Mononuclear cell (primary cell): Measurements from ENCODE around the gene FARS2. TPM values are rescaled to one million over a fixed set of nuclear protein-coding genes. Genes with fewer than 3 reads are reported as not detected.
"Not testable (repeated sequence)": the region's sequence is repeated elsewhere in the genome, so short reads cannot be mapped to it uniquely, and the experiment has no call there.

ENCODE experiments used
- H3K27me3 ChIP-seq: 2 replicates; pipeline ENCODE4 v1.6.0; 2011; ENCODE audit warnings: low read length, control low read depth; ENCODE audit not compliant: insufficient read depth
- H3K4me1 ChIP-seq: 2 replicates; pipeline ENCODE4 v1.5.1; 2011; ENCODE audit warnings: mild to moderate bottlenecking, low read length, control low read depth; ENCODE audit not compliant: insufficient read depth
- H3K4me3 ChIP-seq: 2 replicates; pipeline ENCODE4 v1.5.1; 2011; ENCODE audit warnings: mild to moderate bottlenecking, low read length, moderate library complexity
- H3K9me3 ChIP-seq: 2 replicates; pipeline ENCODE4 v1.5.1; 2011; ENCODE audit warnings: low read depth, mild to moderate bottlenecking, control low read depth, low read length
- total RNA-seq: library from RNA; depleted of rRNA; stranded (reverse); fragments of >200 nt; gene quantifications from one replicate; pipeline ENCODE4 v1.2.3, GENCODE V29; 2012

FARS2 gene
- total RNA-seq, 1 donor, result 13.5 TPM

DNA sequence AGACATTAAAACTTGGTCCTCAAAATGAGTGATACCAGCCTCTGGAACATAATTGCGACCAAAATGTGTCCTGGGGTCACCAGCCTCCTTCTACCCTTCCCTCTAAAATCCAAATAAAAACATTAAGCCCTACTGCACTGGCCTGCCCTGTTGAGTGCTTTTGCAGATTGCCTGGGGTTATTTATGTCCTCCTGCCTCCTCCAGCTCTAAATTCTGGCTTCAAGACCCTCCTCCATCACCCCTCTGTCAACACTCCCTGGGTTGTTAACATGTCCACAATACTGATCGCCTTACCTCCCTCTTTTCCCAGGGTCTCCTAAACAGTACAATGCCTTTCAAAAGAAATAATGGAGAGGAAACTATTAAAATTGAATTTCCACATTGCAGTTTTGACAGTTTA, 418.0 kb downstream of the FARS2 start:
- Histone ChIP-seq H3K4me1 (peaks cover 37% of the 10 kb centered on the region), H3K4me3 (no peak overlapping the region), H3K27me3 (no peaks in the 10 kb centered on the region), H3K9me3 (no peaks in the 10 kb centered on the region)

DNA sequence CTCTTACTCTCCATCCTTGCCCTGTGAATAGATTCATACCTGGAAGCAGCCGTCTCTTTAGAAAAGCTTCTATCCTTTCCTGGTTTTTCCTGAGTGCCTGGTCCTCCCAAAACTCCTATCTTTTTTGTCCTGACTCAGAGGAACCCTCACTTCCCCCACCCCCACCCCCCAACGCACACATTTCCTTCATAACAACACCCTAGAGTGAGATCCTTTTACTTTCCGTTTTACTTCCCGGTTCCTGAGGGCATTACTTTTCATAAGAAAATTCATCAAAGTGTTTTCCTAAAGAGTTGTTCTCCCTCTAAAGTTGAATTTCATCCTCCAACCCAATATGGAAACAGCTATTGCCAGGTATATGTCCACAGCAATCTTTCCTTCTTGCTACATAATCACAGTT, 418.4 kb downstream of the FARS2 start:
- no peaks in the 10 kb centered on the region for H3K9me3 ChIP-seq
- peaks cover 33% of the 10 kb centered on the region for H3K4me1 ChIP-seq
- no peaks in the 10 kb centered on the region for H3K27me3 ChIP-seq
- H3K4me3 ChIP-seq, result no peak overlapping the region

- Histone ChIP-seq H3K9me3 (no peaks in the 10 kb centered on the region), H3K27me3 (no peaks in the 10 kb centered on the region), H3K4me3 (no peak overlapping the region), H3K4me1 (peaks cover 30% of the 10 kb centered on the region)
These were observed 418.8 kb downstream of the FARS2 start for GRCh38 chr6:5680095-5680494.

DNA sequence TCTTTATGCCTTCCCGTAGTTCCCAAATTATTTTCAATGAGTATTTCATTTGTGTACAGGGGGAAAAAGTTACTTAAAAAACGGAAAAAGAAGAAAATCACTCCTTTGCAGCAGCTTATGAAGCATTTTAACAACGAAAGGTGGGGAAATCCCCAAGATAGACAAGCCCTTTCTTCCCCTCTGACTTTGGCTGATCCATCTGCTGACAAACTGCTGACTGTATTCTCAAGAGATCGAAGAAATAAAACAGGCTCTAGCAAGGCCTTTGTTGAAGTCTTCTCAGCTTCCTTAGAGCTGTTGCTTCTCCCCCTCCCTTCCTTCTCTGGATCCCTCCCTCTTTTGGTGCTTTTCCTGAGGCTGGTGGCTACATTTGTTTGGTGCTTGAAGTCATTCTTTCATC, 420.2 kb downstream of the FARS2 start:
- Histone ChIP-seq H3K9me3 (no peaks in the 10 kb centered on the region), H3K4me3 (no peak overlapping the region), H3K27me3 (no peaks in the 10 kb centered on the region), H3K4me1 (peaks cover 28% of the 10 kb centered on the region)

DNA sequence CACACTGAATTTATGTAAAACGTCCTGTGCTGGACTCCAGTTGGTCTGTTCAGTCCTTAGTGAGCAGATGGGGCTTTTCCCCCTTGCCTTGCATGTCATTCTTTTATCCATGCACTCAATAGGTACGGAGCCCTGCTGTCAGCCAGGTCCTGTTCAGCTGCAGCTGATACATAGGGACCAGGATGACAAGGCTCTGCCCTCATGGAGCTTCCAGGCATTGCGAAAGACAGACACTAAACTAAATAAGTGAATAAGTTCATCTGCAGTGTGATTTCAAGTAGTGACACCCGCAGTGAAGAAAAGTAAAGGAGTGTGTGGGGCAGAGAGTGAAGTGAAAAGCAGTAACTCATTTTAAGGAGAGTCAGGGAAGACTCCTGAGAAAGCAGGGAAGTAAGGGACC, 421.2 kb downstream of the FARS2 start:
- H3K4me1 ChIP-seq, result peaks cover 28% of the 10 kb centered on the region
- no peaks in the 10 kb centered on the region for H3K9me3 ChIP-seq
- H3K4me3 ChIP-seq, result no peak overlapping the region
- H3K27me3 ChIP-seq, result no peaks in the 10 kb centered on the region

GRCh38 chr6:5683747-5684146, 422.4 kb downstream of the FARS2 start:
- H3K4me3 ChIP-seq, H3K9me3 ChIP-seq, H3K27me3 ChIP-seq: not testable (repeated sequence)
- H3K4me1 ChIP-seq, result peaks cover 27% of the 10 kb centered on the region

DNA sequence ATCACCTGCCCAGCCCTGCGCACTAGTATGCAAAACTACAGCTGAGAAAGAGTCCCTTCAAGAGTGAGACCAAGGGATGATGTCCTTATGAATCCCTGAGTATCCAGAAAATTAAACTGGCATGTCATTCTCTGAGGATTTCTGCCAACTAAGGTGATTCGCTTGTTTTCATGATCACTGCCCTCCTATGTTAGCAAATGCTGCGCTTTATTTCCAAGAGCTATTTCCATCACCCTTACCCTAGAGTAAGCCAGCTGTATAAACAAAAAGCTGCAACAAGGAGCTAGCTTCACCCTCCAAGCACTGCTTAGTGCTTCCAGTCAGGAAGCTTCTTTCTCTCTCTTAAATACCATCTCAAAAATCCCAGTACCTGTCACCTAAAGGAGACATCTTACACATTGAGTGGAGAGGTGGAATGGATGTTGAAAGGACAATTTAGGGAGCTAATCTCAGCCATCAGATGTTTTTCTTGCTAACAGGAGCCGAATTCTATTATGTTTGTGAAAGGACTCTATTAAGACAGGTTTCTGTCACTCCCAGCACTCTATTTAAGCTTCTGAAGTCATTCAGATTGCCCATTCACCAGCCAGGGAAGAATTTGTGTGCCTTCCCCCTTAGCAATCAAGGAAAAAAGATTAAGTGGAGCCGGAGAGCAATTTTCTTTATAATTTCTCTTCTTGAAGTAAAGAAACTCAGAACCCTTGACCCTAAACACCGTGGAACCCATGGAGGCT, 423.2 kb downstream of the FARS2 start:
- H3K9me3 ChIP-seq, result no peaks in the 10 kb centered on the region
- no peaks in the 10 kb centered on the region for H3K27me3 ChIP-seq
- no peak overlapping the region for H3K4me3 ChIP-seq
- H3K4me1 ChIP-seq, result peaks cover 20% of the 10 kb centered on the region

GRCh38 chr6:5693225-5694145, 432.2 kb downstream of the FARS2 start:
- Histone ChIP-seq H3K4me1 (peaks cover 25% of the 10 kb centered on the region), H3K27me3 (no peaks in the 10 kb centered on the region), H3K9me3 (no peaks in the 10 kb centered on the region), H3K4me3 (no peak overlapping the region)

- Histone ChIP-seq H3K27me3 (no peaks in the 10 kb centered on the region), H3K9me3 (no peaks in the 10 kb centered on the region), H3K4me1 (peaks cover 41% of the 10 kb centered on the region), H3K4me3 (no peak overlapping the region)
These were observed 434.2 kb downstream of the FARS2 start for GRCh38 chr6:5695260-5696245.

DNA sequence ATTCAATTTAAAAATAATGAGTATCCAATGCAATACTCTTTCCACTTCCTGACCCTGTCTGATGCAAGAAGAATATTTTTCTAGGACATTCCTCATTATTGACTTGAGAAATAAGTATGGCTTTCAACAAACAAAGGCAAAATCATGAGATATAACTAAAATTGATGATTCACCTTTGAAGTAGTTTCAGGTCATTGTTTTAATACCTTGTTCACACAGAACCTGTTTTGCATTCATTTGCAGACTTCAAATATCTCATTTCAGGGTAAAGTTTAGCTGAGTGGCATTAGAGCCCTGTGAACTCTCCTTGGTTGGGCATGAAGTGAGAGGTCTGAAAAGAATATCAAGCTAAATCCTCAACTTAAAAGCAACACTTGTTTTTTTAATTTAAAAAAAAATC, 436.2 kb downstream of the FARS2 start:
- peaks cover 41% of the 10 kb centered on the region for H3K4me1 ChIP-seq
- H3K9me3 ChIP-seq, result no peaks in the 10 kb centered on the region
- H3K4me3 ChIP-seq, result no peak overlapping the region
- no peaks in the 10 kb centered on the region for H3K27me3 ChIP-seq

DNA sequence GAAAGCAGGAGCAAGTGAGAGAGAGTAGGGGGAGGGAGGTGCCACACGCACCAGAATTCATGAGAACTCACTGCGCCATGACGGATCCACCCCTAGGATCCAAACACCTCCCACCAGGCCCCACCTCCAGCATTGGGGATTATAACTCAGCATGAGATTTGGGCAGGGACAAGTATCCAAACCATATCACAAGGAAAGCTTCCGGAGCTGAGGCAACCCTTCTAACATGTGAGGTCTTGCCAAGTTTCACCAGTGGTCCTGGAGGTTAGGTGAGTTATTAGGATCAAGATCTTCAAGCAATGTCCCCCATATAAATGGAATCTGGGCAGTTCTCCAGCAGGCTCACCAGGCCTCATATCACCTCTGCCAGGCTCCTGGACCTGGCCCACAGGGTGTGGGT, 437.0 kb downstream of the FARS2 start:
- Histone ChIP-seq H3K27me3 (no peaks in the 10 kb centered on the region), H3K4me1 (peaks cover 41% of the 10 kb centered on the region), H3K9me3 (no peaks in the 10 kb centered on the region), H3K4me3 (no peak overlapping the region)

- H3K9me3 ChIP-seq, H3K4me3 ChIP-seq, H3K27me3 ChIP-seq: not testable (repeated sequence)
- H3K4me1 ChIP-seq, result peaks cover 41% of the 10 kb centered on the region
These were observed 437.8 kb downstream of the FARS2 start for GRCh38 chr6:5699064-5699463.

DNA sequence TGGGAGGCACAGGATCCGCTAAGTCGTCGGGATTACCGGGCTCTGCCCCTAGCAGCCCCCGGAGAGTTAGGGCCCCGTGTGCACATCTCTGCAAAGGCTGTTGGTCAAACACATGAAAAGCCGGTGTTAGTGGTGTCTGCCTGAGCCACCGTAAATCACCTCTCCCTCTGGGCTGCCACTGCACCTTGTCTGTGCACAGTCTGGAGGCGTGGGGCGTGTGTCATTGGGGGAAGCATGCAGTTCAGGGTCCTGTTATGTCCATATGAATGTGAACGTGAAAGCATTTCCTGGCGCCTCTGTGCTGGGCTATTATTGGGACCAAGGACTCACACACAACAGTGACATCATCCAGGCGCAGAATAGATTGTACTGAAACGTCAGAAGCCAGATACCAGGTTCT, 439.9 kb downstream of the FARS2 start:
- no peak overlapping the region for H3K4me3 ChIP-seq
- H3K9me3 ChIP-seq, result no peaks in the 10 kb centered on the region
- H3K4me1 ChIP-seq, result peaks cover 28% of the 10 kb centered on the region
- no peaks in the 10 kb centered on the region for H3K27me3 ChIP-seq

DNA sequence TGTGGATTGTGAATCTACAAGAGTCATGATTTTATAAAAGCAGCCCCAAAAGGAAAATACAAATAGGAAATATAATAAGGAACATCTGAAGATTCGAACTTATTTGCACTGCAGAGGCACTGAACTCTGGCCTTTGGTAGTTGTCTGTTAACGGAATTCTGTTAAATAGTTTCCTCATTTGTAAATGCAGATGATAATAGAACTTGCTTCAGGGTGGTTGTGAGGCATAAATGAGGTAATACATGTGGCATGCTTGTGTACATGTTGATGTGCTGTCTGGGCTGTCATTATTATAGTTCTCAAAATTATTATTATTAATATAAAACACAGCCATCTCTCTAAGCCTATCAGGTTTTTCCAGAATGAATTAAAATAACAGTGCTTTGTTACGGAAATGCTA, 443.4 kb downstream of the FARS2 start:
- peaks cover 10% of the 10 kb centered on the region for H3K4me1 ChIP-seq
- no peaks in the 10 kb centered on the region for H3K27me3 ChIP-seq
- no peaks in the 10 kb centered on the region for H3K9me3 ChIP-seq
- H3K4me3 ChIP-seq, result no peak overlapping the region

DNA sequence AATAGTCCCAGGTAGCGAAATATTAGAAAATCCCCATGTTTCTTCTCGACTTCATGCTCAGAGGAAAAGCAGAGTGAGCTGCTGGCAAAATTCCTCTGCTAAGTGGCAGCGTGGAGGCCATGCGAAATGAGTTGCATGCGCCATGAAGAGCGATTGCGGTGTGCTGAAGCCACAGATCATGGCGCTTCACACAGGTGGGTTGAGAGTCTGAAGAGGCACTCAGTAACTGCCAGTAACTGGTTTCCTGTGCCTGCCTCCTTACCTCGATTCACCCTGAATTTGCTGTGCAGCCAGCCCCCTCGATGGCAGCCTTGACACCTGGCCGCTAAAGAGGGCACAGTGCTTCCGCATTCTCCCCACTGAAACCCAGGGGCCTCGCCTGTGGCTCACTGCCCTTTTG, 443.9 kb downstream of the FARS2 start:
- Histone ChIP-seq H3K4me3 (no peak overlapping the region), H3K9me3 (no peaks in the 10 kb centered on the region), H3K27me3 (no peaks in the 10 kb centered on the region), H3K4me1 (peaks cover 6% of the 10 kb centered on the region)
